HEK293 (cell line): ENCODE data around the gene WDR44.

Experiments used
- CTCF ChIA-PET: fragments of 350-600 bp; formaldehyde crosslinking; extraction: SDS; loops from one replicate; lab custom pipeline; 2021; ENCODE audit warnings: antibody characterized with exemption; lab: Yijun Ruan, JAX
- POLR2A ChIA-PET: fragments of 300-600 bp; formaldehyde crosslinking; extraction: SDS; loops from one replicate; lab custom pipeline; 2020; ENCODE audit warnings: antibody characterized with exemption, inconsistent platforms; lab: Yijun Ruan, JAX
- H3K27ac ChIP-seq: fragments of 200-500 bp; sonication (Bioruptor generic); 2 replicates; pipeline ENCODE4 v1.5.1; 2014; ENCODE audit warnings: low read depth, low read length, control low read depth, inconsistent platforms; ENCODE audit errors: extremely low read depth
- H3K36me3 ChIP-seq, 2 experiments: fragments of 200-500 bp in 1 of 2; sonication (Bioruptor generic) in 1 of 2; 1 replicate in 1 of 2; 2 replicates in 1 of 2; pipeline ENCODE4 v1.5.1; 2014 to 2017; ENCODE audit warnings: inconsistent platforms in 2 of 2, low read length in 2 of 2; ENCODE audit not compliant: control insufficient read depth in 2 of 2, insufficient read depth in 1 of 2
- H3K4me1 ChIP-seq: fragments of 200-500 bp; sonication (Bioruptor generic); 2 replicates; pipeline ENCODE4 v1.5.1; 2014; ENCODE audit warnings: mild to moderate bottlenecking, low read length, inconsistent platforms; ENCODE audit not compliant: control insufficient read depth, insufficient read depth
- H3K4me3 ChIP-seq: 2 replicates; pipeline ENCODE4 v1.5.1; 2011; ENCODE audit warnings: low read depth, mild to moderate bottlenecking, control low read depth, low read length, moderate library complexity
- H3K9me3 ChIP-seq: fragments of 200-500 bp; sonication (Bioruptor generic); 2 replicates; pipeline ENCODE4 v1.5.1; 2014; ENCODE audit warnings: low read depth, low read length, inconsistent platforms; ENCODE audit not compliant: control insufficient read depth, insufficient read depth
- BCL11A ChIP-seq: fragments of 450-650 bp; formaldehyde crosslinking; IDR thresholded peaks from 2 replicates; pipeline ENCODE4 v1.5.1; 2016; ENCODE audit warnings: low read depth, missing biosample characterization, missing genetic modification characterization
- GLIS2 ChIP-seq: fragments of 450-650 bp; formaldehyde crosslinking; IDR thresholded peaks from 2 replicates; pipeline ENCODE4 v1.5.1; 2016; ENCODE audit warnings: missing biosample characterization, missing genetic modification characterization
- KLF16 ChIP-seq: fragments of 450-650 bp; formaldehyde crosslinking; IDR thresholded peaks from 2 replicates; pipeline ENCODE4 v1.5.1; 2017; ENCODE audit warnings: missing biosample characterization, missing genetic modification characterization
- SP2 ChIP-seq: fragments of 450-650 bp; formaldehyde crosslinking; IDR thresholded peaks from 2 replicates; pipeline ENCODE4 v1.5.1; 2016; ENCODE audit warnings: missing biosample characterization, missing genetic modification characterization
- ZNF132 ChIP-seq: fragments of 450-650 bp; formaldehyde crosslinking; IDR thresholded peaks from 2 replicates; pipeline ENCODE4 v1.5.1; 2017; ENCODE audit warnings: missing biosample characterization, missing genetic modification characterization, borderline replicate concordance
- ZNF169 ChIP-seq: fragments of 450-650 bp; formaldehyde crosslinking; IDR thresholded peaks from 2 replicates; pipeline ENCODE4 v1.5.1; 2016; ENCODE audit warnings: missing biosample characterization, missing genetic modification characterization
- ZNF175 ChIP-seq: fragments of 450-650 bp; formaldehyde crosslinking; IDR thresholded peaks from 2 replicates; pipeline ENCODE4 v1.5.1; 2016; ENCODE audit warnings: missing biosample characterization, missing genetic modification characterization
- ZNF2 ChIP-seq: fragments of 450-650 bp; formaldehyde crosslinking; IDR thresholded peaks from 2 replicates; pipeline ENCODE4 v1.5.1; 2016; ENCODE audit warnings: missing biosample characterization, missing genetic modification characterization
- ZNF292 ChIP-seq: fragments of 450-650 bp; formaldehyde crosslinking; IDR thresholded peaks from 2 replicates; pipeline ENCODE4 v1.5.1; 2016; ENCODE audit warnings: low read depth, missing biosample characterization, missing genetic modification characterization, borderline replicate concordance
- ZNF335 ChIP-seq: fragments of 450-650 bp; formaldehyde crosslinking; conservative IDR thresholded peaks from 2 replicates; pipeline ENCODE4 v1.5.1; 2016; ENCODE audit warnings: missing biosample characterization, missing genetic modification characterization
- ZNF394 ChIP-seq: fragments of 450-650 bp; formaldehyde crosslinking; IDR thresholded peaks from 2 replicates; pipeline ENCODE4 v1.5.1; 2016; ENCODE audit warnings: missing biosample characterization, missing genetic modification characterization, mild to moderate bottlenecking, moderate library complexity, borderline replicate concordance
- ZNF571 ChIP-seq: fragments of 450-650 bp; formaldehyde crosslinking; IDR thresholded peaks from 2 replicates; pipeline ENCODE4 v1.5.0; 2017; ENCODE audit warnings: missing biosample characterization, missing genetic modification characterization
- ZNF585B ChIP-seq: fragments of 450-650 bp; formaldehyde crosslinking; IDR thresholded peaks from 2 replicates; pipeline ENCODE4 v1.5.1; 2016; ENCODE audit warnings: missing biosample characterization, missing genetic modification characterization
- ZSCAN30 ChIP-seq: fragments of 450-650 bp; IDR thresholded peaks from 2 replicates; pipeline ENCODE4 v1.5.1; 2018; ENCODE audit warnings: missing biosample characterization, mild to moderate bottlenecking, missing genetic modification characterization, moderate library complexity
- TF ChIP-seq, protein P1 (sequence below): fragments of 450-650 bp; formaldehyde crosslinking; IDR thresholded peaks from 2 replicates; pipeline ENCODE4 v1.5.1; 2016; ENCODE audit warnings: missing biosample characterization, missing genetic modification characterization, borderline replicate concordance
- TF ChIP-seq, protein P2 (sequence below): fragments of 450-650 bp; formaldehyde crosslinking; IDR thresholded peaks from 2 replicates; pipeline ENCODE4 v1.5.1; 2016; ENCODE audit warnings: missing biosample characterization, missing genetic modification characterization
- TF ChIP-seq, protein P3 (sequence below): fragments of 450-650 bp; formaldehyde crosslinking; IDR thresholded peaks from 2 replicates; pipeline ENCODE4 v1.5.1; 2016; ENCODE audit warnings: missing biosample characterization, missing genetic modification characterization
- TF ChIP-seq, protein P4 (sequence below): fragments of 450-650 bp; formaldehyde crosslinking; optimal IDR thresholded peaks from 2 replicates; pipeline ENCODE3; 2016; ENCODE audit warnings: missing biosample characterization, mild to moderate bottlenecking, missing genetic modification characterization
- TF ChIP-seq, protein P5 (sequence below): fragments of 450-650 bp; formaldehyde crosslinking; IDR thresholded peaks from 2 replicates; pipeline ENCODE4; 2016; ENCODE audit warnings: missing biosample characterization, missing genetic modification characterization
- TF ChIP-seq, protein P6 (sequence below): fragments of 450-650 bp; formaldehyde crosslinking; IDR thresholded peaks from 2 replicates; pipeline ENCODE4 v1.5.1; 2016; ENCODE audit warnings: missing biosample characterization, missing genetic modification characterization
- TF ChIP-seq, protein P7 (sequence below): fragments of 450-650 bp; formaldehyde crosslinking; IDR thresholded peaks from 2 replicates; pipeline ENCODE4 v1.5.1; 2016; ENCODE audit warnings: missing biosample characterization, missing genetic modification characterization

The WDR44 gene

DNA sequence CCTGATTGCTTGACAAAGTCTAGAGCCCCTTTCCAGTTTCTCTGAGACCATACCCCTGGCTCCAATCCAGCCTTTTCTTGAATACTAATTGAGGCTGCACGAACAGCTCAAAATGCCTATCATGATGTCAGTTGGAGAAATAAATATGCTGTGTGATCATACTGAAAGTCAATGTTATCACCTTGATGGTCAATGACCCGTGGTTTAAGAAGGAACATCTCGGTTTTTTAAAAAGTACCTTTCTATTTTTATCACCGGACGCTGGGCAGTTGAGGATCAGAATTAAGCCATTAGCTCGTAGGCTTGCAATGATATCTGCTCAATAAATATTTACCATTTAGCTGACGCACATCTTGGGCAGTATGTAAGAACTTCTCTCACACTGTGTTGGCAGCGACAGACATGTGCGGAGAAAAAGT is 852 bp upstream of the WDR44 start (continued):
- TF ChIP-seq, protein P1, sequence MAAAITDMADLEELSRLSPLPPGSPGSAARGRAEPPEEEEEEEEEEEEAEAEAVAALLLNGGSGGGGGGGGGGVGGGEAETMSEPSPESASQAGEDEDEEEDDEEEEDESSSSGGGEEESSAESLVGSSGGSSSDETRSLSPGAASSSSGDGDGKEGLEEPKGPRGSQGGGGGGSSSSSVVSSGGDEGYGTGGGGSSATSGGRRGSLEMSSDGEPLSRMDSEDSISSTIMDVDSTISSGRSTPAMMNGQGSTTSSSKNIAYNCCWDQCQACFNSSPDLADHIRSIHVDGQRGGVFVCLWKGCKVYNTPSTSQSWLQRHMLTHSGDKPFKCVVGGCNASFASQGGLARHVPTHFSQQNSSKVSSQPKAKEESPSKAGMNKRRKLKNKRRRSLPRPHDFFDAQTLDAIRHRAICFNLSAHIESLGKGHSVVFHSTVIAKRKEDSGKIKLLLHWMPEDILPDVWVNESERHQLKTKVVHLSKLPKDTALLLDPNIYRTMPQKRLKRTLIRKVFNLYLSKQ, result no peak
- TF ChIP-seq, all 188 proteins: peak for 5

DNA sequence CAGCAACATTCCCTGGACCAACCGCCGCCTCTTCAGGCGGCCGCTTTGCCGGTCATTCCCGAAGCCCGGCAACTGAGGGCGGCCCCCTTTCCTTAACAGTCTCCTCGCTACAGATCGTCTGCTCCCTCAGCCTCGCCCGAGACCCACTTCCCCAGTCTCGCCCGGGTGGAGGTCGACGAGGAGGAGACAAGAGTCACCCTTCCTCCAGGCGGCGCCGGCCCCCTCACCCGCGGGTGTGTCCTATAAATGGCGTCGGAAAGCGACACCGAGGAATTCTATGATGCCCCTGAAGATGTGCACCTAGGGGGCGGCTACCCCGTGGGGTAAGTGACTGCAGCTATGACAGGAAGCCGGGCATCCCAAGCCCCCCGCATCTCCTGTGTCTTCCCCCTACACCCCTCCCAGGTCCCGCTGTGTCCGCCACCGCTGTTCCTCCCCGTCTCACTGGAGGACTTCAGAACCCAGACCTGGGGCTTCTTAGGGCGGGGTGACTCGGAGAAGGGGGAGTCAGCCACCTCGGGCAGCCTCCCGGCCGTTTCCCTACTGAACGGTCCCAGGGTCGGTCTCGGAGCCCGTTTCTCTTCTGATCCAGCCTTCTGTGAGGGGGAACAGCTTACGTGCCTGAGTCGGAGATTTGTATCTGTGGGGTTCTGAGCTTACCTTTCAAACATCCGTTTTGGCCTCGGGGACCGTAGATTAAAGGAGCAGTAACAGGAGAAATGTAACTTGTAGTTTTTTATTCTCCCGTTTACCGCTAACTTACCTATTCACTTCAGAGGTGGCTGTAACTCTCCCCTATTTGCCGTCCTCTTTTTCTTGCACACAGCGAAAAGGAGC is 570 bp downstream of the WDR44 start:
- Histone ChIP-seq H3K27ac (peak overlapping the region; percentile 91), H3K4me3 (peak overlapping the region; percentile 77), H3K4me1 (no peaks in the 10 kb centered on the region), H3K9me3 (no peaks in the 10 kb centered on the region), H3K36me3 (no peaks in the 10 kb centered on the region)
- POLR2A ChIA-PET, result interaction anchor here (1.3 to 1.6 kb wide), 2 partner anchors 9 to 11 kb away, joined by 3 to 4 read pairs; no protein-coding TSS in a partner anchor
- CTCF ChIA-PET, result no interaction called here
- TF ChIP-seq, protein P2, sequence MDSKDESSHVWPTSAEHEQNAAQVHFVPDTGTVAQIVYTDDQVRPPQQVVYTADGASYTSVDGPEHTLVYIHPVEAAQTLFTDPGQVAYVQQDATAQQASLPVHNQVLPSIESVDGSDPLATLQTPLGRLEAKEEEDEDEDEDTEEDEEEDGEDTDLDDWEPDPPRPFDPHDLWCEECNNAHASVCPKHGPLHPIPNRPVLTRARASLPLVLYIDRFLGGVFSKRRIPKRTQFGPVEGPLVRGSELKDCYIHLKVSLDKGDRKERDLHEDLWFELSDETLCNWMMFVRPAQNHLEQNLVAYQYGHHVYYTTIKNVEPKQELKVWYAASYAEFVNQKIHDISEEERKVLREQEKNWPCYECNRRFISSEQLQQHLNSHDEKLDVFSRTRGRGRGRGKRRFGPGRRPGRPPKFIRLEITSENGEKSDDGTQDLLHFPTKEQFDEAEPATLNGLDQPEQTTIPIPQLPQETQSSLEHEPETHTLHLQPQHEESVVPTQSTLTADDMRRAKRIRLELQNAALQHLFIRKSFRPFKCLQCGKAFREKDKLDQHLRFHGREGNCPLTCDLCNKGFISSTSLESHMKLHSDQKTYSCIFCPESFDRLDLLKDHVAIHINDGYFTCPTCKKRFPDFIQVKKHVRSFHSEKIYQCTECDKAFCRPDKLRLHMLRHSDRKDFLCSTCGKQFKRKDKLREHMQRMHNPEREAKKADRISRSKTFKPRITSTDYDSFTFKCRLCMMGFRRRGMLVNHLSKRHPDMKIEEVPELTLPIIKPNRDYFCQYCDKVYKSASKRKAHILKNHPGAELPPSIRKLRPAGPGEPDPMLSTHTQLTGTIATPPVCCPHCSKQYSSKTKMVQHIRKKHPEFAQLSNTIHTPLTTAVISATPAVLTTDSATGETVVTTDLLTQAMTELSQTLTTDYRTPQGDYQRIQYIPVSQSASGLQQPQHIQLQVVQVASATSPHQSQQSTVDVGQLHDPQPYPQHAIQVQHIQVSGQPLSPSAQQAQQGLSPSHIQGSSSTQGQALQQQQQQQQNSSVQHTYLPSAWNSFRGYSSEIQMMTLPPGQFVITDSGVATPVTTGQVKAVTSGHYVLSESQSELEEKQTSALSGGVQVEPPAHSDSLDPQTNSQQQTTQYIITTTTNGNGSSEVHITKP (tag by site-specific recombination), result peak; percentile 22; the same call in 1 of the 2 replicates
- TF ChIP-seq, protein P3, sequence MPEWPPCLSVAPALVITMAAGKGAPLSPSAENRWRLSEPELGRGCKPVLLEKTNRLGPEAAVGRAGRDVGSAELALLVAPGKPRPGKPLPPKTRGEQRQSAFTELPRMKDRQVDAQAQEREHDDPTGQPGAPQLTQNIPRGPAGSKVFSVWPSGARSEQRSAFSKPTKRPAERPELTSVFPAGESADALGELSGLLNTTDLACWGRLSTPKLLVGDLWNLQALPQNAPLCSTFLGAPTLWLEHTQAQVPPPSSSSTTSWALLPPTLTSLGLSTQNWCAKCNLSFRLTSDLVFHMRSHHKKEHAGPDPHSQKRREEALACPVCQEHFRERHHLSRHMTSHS (tag by site-specific recombination), result no peak
- no peak for TF ChIP-seq ZNF169
- TF ChIP-seq BCL11A (tag by site-specific recombination), result no peak
- TF ChIP-seq ZSCAN30, result 0 out of 2 replicates have a peak, but pooled peaks have one; percentile 53
- no peak for TF ChIP-seq ZNF132 (tag by site-specific recombination)
- TF ChIP-seq SP2 (tag by site-specific recombination), result peak; percentile 30
- no peak for TF ChIP-seq ZNF571 (tag by site-specific recombination)
- TF ChIP-seq, protein P4, sequence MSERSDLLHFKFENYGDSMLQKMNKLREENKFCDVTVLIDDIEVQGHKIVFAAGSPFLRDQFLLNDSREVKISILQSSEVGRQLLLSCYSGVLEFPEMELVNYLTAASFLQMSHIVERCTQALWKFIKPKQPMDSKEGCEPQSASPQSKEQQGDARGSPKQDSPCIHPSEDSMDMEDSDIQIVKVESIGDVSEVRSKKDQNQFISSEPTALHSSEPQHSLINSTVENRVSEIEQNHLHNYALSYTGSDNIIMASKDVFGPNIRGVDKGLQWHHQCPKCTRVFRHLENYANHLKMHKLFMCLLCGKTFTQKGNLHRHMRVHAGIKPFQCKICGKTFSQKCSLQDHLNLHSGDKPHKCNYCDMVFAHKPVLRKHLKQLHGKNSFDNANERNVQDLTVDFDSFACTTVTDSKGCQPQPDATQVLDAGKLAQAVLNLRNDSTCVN (tag by site-specific recombination), result peak; percentile 22
- TF ChIP-seq, protein P5, sequence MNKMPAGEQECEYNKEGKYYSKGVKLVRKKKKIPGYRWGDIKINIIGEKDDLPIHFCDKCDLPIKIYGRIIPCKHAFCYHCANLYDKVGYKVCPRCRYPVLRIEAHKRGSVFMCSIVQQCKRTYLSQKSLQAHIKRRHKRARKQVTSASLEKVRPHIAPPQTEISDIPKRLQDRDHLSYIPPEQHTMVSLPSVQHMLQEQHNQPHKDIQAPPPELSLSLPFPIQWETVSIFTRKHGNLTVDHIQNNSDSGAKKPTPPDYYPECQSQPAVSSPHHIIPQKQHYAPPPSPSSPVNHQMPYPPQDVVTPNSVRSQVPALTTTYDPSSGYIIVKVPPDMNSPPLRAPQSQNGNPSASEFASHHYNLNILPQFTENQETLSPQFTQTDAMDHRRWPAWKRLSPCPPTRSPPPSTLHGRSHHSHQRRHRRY, result no peak
- TF ChIP-seq GLIS2 (tag by site-specific recombination), result peak; percentile 80
- TF ChIP-seq, protein P6, sequence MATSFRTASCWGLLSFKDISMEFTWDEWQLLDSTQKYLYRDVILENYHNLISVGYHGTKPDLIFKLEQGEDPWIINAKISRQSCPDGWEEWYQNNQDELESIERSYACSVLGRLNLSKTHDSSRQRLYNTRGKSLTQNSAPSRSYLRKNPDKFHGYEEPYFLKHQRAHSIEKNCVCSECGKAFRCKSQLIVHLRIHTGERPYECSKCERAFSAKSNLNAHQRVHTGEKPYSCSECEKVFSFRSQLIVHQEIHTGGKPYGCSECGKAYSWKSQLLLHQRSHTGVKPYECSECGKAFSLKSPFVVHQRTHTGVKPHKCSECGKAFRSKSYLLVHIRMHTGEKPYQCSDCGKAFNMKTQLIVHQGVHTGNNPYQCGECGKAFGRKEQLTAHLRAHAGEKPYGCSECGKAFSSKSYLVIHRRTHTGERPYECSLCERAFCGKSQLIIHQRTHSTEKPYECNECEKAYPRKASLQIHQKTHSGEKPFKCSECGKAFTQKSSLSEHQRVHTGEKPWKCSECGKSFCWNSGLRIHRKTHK (tag by site-specific recombination), result no peak
- peak; percentile 17; the same call in 1 of the 2 replicates for TF ChIP-seq ZNF2
- TF ChIP-seq, protein P7, sequence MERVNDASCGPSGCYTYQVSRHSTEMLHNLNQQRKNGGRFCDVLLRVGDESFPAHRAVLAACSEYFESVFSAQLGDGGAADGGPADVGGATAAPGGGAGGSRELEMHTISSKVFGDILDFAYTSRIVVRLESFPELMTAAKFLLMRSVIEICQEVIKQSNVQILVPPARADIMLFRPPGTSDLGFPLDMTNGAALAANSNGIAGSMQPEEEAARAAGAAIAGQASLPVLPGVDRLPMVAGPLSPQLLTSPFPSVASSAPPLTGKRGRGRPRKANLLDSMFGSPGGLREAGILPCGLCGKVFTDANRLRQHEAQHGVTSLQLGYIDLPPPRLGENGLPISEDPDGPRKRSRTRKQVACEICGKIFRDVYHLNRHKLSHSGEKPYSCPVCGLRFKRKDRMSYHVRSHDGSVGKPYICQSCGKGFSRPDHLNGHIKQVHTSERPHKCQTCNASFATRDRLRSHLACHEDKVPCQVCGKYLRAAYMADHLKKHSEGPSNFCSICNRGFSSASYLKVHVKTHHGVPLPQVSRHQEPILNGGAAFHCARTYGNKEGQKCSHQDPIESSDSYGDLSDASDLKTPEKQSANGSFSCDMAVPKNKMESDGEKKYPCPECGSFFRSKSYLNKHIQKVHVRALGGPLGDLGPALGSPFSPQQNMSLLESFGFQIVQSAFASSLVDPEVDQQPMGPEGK, result peak; percentile 43
- no peak for TF ChIP-seq ZNF292 (tag by site-specific recombination)
- 0 out of 2 replicates have a peak, but pooled peaks have one; percentile 11 for TF ChIP-seq KLF16 (tag by site-specific recombination)
- TF ChIP-seq ZNF585B (tag by site-specific recombination), result no peak
- no peak for TF ChIP-seq ZNF175 (tag by site-specific recombination)
- TF ChIP-seq ZNF394 (tag by site-specific recombination), result peak; percentile 63
- peak; percentile 69 for TF ChIP-seq ZNF335
